GM12875 (cell line): ENCODE measurements around the gene NCKAP5.

Source experiments
- H3K4me3 ChIP-seq: one replicate; pipeline ENCODE4 v1.5.1; 2011; ENCODE audit warnings: low read depth, low read length, control low read depth
- CTCF ChIP-seq: IDR thresholded peaks from 2 replicates; pipeline ENCODE4 v1.5.1; 2011; ENCODE audit warnings: low read depth, mild to moderate bottlenecking, control low read depth, inconsistent platforms, low read length, moderate library complexity, borderline replicate concordance; ENCODE audit not compliant: insufficient read depth

Gene NCKAP5

GRCh38 chr2:133109772-133110171 lies 458.5 kb downstream of the NCKAP5 start:
- TF ChIP-seq CTCF, result no peak
- no peak overlapping the region for H3K4me3 ChIP-seq

- H3K4me3 ChIP-seq, result no peak overlapping the region
- no peak for TF ChIP-seq CTCF
Observed at GRCh38 chr2:133107058-133107815, 461.0 kb downstream of the NCKAP5 start.

GRCh38 chr2:133104871-133105270 lies 463.4 kb downstream of the NCKAP5 start:
- no peak for TF ChIP-seq CTCF
- no peak overlapping the region for H3K4me3 ChIP-seq

GRCh38 chr2:133098787-133099186 lies 469.5 kb downstream of the NCKAP5 start:
- no peak overlapping the region for H3K4me3 ChIP-seq
- TF ChIP-seq CTCF, result no peak

- no peak overlapping the region for H3K4me3 ChIP-seq
- no peak for TF ChIP-seq CTCF
Observed at GRCh38 chr2:133097666-133098065, 470.6 kb downstream of the NCKAP5 start.

GRCh38 chr2:133092571-133092970 lies 475.7 kb downstream of the NCKAP5 start:
- H3K4me3 ChIP-seq, result no peak overlapping the region
- no peak for TF ChIP-seq CTCF

- no peak overlapping the region for H3K4me3 ChIP-seq
- no peak for TF ChIP-seq CTCF
Observed at GRCh38 chr2:133090358-133090757, 477.9 kb downstream of the NCKAP5 start.
